Stimulated activated CD4-positive, alpha-beta T cell treated with anti-CD3 and anti-CD28 coated beads, Interleukin-12 subunit alpha, Interleukin-12 subunit beta, amount 100 ng/mL, for 4 hours (primary cell): ENCODE results near the gene RAD51.

ENCODE experiments used
- DNase-seq: peaks from one replicate; pipeline ENCODE4 v3.0.0-alpha.2; 2020

Gene RAD51

DNA sequence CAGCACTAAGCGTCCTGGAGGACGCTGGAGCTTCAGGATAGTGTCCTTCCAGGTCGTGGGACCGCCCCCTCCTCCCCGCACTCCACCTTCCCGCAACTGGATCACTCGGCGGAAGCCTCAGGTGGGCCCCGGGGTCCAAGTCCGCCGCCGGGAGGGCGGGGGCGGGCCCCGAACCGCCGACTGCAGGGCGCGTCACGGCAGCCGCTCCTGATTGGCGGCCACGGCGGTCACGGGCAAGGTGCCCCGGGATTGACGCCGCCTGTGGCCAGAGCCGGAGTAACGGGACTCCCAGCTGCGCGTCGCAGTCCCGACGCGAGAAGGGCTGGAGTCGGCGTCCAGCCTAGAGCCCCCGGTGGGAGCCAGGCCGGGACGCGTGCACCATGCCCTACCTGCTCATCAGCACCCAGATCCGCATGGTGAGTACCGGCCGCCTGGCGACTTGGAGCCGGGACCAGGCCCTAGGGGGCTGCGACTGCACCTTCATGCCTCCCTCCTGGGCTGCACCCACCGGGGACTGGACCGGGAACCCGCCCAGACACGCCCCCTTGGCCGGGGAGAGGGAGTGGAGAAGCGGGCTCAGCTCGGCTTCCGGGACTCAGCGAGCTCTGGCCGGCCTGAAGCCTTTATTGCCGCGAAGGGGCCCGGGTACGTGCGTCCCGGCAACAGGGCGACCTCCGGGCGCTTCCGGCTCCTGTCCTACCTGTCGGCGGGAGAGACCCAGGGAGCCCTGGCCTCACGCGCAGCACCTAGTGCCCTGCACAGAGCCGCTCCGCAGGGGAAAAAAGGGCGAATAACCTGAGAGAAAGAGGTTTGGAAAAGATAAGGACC is 69.0 kb downstream of the RAD51 start, which contains the start of gene GCHFR:
Gene GCHFR, plus strand, starts transcription at position 268 of the 828 bp plus-strand sequence. Its CDS starts 113 bp downstream, at position 381.
- peak; percentile 65 for DNase-seq

DNA sequence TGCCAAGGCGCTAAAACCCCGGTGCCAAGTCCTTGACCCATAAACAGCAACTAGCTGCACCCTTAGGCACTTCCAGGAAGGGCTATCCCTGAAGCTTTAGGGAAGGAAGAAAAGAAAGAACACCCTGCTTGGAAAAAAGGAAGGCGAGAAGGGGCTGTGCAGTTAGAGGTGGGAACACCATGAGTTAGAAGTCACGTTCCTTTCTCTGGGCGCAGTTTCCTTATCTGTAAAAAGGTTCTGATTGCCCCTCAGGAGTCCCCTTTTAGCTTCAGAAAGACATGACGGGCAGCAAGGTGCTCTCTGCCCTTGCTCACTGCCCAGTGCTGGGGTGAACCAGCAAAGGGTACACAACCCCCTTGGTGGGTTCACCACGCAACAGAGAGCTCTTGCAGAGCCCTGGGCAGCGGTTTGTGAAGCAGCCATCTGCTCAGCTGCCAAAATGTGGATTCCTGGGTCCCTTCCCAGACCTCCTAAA is 69.7 kb downstream of the RAD51 start:
- DNase-seq: no peak

DNA sequence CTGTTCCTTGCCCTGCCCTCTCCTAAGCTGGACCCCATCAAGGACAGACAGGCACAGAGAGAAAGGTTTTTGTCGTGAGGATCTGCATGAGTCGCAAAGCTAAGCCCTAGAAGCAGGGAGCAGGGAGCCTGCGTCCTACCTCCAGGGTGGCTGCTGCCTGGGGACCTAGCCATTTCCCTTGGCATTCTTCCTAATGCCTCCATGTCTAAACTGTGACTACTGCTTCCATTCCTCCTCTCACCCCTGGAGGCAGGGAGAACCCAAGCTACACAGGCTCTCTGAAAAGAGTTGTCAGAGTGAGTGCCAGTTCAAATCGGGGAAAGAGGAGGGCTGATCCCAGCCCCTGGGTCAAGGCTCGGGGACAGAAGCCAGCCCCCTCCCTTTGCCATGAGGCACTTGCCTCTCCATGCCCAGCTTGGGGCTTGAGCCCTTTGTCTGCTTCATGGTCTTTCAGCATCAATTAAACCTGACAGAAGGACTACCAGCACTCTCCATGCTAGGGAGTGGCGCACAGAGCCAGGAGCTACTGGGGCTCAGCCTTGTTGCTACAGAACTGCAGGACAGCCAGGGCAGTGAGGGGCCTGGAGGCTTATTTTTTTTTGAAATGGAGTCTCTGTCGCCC is 71.3 kb downstream of the RAD51 start:
- no peak for DNase-seq

DNA sequence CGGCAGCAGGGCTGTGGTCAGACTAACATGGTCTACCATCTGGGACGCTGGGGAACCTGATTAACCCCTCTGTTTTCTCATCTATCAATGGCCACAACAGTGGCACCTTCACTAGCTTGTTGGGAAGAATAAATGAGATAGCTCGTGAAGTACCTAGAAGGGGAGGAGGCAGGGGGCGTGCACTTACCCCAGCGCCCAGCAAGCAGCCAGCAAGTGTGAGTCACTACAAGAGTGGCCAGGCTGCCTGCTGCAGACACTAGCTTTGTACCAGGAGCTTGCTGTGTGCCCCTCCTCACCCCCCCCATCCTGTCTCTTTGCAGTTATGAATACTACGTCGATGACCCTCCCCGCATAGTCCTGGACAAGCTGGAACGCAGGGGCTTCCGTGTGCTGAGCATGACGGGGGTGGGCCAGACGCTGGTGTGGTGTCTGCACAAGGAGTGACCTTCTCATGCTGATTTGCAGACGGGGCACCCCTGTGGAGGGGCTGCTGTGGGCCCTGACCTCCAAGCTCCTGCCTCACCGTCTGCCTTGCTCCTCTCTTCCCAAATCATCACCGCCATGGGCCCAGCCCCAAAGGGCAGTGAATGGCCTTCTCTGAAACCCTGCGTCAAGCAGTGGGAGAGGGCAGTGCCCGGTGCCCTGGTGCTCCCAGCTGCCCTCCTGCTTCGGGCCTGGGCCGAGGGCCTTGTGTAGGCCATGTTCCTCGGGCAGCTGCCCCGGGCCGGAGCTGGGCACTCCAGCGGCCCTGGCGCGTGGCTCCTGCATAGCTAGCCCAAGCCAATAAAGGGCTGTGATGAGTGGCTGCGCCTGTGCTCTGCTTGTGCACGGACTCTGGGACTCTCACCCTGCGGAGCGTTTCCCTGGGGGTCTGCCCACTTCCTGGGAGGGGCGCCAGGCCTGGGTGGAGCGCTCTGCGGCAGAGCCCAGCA is 72.2 kb downstream of the RAD51 start:
- no peak for DNase-seq

DNA sequence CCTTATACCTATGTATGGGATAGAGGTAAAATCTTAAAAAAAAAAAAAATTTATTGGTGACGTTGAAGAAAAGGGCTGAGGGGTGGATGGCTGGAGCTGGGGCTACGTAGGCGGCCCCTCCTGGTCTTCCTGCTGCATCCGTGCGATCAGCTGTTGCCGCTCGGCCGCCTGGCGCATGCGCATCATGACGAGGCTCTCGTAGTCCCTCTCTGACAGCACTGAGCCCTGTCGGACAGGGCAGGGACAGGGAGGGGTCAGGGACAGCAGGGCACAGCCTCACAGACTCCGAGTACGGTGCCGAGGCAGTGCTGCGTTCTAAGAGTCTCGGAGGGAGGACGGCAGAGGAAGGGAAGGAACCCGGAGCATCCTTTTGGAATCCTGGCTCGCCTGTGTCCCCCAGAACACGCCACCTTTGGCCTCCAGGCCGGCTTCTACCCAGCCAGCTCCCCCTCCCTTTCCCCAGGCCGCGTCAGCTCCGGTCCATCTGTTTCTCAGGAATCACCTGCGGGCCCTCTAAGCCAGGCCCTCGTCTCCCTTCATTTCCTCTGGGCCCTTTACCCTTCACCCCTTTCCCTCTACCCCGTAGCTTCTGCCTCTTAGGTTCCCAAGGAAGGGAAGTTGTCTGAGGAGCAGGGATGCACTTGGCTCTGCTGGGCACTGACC is 73.0 kb downstream of the RAD51 start:
- DNase-seq: no peak

DNA sequence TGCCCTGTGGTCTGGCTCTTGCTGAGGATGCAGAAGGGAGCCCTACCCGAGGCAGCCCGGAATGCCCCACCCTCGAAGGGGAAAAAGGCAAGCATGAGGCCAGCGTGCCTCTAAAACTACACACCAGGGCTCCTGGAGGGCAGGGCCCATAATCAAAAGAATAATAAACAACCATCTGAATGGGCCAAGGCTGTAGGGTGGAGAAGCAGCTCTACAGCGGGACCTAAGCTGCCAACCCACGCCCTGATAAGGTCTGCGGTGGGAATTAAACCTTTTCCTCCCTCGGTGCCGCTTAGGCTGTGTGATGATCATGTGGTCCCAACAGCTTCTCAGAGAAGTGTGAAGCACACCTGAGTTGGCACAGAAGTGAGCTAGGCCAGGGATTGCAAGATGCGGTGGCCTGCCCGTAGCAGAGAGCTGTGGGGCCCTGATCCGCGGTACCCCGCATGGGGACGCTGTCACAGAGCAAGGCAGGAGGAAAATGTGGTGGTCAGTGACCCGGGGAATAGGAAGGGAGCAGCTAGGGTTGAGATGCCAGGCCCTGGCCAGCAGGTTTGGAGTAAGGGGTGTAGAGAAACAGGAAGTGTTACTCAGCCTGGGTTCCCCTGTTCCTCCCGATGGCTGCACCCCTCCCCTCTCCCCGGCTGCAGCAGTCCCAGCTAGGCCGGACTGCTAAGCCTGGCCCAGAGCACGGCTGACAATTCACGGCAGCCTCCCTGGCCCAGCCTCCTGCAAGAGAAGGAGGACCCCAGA is 73.7 kb downstream of the RAD51 start:
- no peak for DNase-seq

DNA sequence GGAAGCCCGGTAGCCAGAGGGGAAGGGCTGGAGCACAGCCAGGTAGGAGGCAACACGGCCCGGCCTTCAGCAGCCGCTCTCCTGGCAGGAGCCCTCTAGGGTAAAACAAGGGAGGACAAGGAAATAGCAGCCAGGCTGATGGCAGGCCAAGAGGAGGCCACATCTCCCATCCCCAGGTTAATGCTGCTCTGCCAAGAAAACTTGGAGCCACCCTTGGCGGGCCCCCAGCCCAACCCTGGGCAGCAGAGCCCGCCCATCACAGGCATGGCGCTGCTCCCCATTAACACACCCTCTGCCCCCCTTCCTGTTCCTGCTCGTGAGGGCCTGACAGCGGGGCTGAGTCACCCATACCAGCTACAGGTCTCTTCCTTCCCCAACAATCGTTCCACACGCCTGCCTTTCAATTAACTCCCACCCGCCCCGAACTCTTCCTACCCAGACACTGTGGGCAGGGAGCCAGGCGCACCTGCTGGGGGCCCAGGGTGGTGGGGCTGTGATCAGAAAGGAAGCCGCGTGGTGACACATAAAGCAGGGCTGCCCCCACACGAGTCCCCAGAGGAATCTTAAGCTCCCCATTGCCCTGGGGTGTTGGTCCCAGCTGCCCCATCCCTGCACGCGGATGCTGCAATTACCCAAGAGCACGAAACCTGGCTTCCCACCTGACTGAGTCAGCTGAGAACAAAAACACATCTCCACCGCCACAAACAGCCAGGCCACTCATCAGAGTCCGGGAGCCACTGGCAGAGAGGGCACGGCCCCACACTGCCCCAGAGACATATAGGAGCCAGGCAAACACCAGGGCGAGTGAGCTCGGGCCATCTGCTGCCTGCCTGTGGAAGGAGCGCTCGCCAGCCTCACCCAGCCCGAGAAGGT is 74.5 kb downstream of the RAD51 start, which contains the start of gene C15orf62:
Gene C15orf62, plus strand, starts transcription at position 707 of the 873 bp plus-strand sequence. CDS start 516 bp downstream, outside the sequence.
- peak; percentile 70 for DNase-seq

DNA sequence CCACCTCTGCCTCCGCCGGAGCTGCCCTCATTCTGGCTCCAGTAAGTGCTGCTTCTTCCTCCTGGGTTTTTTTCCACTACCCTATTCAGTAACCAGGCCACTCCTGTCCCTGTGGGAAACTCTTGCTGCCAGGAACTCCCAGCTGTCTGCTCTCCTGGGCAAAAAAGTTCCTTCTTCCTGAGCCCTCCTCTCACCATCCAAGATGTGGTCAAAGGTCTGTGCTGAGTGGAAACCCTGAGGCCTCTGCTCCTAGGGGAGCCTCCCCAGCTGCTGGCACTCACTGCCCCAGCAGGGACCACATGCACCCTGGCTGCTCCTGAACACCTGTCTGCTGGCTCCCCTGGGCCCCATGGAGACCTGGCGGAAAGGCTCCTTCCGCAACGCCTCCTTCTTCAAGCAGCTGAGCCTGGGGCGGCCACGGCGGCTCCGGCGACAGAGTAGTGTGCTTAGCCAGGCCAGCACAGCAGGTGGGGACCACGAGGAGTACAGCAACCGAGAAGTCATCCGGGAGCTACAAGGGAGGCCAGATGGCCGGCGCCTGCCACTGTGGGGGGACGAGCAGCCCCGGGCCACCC is 75.3 kb downstream of the RAD51 start:
- no peak for DNase-seq

DNA sequence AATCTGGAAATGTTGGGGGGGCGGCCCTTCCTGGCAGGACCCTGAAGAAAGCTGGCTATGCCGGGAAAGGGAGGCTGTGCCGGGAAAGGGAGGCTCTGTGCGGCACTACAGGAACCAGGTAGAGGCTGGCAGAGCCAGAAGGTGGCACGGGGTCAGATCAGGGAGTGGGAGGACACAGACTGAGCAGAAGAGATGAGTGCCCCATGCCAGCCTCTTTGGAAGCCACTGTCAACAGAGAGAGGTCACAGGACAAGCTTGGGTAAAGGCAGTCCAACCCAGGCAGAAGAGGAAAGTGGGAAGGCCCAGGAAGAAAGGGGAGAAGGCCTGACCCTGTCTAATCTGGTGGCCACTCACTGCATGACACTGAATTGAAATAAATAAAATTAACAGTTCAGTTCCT is 76.3 kb downstream of the RAD51 start:
- DNase-seq: no peak

DNA sequence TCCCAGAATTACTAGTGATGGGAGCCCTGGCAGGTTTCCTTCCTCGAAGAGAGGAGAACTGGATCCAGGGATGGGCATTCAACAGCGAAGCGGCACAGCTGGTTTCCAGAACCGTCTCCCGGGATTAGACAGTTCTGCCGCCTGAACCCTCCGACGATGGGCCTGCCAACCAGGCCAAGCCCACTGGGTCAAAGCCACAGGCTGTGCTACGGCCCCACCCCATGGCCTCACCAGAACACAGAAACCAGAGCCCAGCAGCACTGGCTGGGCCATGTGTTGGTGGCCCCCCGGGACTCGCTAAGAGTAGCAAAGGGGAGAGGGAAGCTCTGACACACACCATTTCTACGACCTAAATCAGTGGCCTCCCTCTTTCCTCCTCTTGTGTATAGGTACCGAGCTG is 77.0 kb downstream of the RAD51 start:
- DNase-seq: no peak

DNA sequence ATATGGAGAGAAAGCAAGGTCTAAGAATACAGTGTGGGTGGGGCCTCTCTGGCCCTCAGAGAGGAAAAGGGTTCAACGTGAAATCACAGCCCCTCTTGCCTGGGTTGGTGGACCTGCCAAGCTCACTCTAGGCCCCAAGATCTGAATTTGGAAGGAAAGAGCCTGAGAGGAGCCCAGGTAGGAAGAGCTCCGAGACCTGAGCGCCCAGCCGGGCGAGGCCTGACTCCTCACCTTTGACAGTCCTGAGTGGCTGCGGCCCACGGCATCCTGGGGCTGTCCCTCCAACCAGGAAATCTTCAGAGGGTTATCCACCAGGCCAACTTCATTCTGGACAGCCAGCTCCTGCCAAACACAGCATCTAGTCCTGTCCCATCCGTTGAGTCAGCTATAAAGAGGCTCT is 78.5 kb downstream of the RAD51 start:
- no peak for DNase-seq

DNA sequence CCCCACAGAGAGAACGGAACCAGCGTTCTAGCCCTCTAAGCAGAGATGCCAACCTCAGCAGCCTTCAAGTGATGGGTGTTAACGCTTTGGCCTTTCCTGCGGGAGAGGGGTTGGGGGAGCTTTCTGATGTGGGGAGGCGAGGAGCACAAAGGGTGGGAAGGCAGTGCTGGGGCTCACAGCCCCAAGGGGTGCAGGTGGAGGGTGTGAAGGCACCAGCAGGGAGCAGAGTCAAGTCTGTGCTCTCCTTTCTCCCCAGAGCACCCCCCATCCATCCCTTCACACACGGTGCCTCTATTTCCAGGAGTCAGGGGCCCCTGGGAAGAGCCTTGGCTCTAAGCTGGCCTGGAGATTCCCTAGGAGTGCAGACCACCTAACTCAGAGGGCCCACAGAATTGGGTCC is 78.9 kb downstream of the RAD51 start:
- DNase-seq: no peak

DNA sequence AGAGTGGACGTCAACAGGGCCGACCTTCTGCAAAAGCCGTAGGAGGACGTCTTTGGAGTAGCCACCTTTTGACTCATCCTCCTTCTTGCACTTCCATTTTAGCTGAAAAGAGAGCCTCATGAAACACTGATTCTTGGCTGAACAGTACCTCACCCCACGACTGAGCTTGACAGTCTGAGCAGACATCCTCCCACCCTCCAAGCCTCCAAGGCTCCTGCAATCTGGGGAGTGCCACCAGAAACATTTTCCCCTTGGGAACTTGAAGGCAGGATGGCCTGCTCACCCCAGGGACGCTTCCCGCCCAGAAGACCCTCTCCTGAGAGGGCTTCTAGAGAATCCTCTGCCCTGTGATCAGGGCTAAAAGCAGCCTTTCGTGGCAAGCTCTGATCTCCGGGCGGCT is 80.0 kb downstream of the RAD51 start:
- DNase-seq: no peak

DNA sequence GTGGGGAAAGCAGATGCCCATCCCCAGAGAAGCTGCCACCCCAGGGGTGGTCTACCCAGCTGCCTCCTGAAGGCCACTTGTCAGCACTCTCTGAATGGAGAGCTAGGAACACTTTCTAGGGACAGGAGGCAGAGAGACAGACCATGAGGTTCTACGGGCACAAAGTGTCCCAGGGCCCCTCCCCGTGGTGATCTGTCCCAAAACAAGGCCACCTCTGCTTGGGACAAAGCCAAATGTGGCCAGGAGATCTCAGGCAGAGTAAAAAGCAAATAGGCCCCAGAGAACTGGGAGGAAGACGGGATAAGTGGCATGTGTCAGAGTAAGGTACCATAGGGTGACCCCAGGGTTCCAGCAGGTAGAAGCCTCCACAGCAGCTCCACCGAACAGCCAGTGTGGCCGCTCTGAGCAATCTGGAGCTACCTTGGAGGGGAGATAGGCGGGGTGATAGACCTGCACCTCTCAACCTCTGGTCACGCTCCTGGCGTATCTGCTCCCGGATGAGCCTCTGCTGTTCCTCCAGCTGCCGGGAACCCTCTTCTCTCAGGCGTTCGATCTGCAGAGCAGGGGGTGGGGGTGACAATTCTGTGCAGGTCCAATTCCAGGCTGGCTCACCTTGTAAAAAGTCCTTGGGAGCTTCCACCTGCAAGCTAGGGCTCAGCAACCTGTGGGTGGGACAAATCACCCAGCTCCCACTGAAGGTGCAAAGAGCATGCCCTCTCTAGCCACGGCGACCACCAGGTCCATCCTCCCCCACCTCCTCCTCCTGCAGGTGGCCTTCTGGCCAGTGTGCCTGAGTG is 81.0 kb downstream of the RAD51 start:
- no peak for DNase-seq

DNA sequence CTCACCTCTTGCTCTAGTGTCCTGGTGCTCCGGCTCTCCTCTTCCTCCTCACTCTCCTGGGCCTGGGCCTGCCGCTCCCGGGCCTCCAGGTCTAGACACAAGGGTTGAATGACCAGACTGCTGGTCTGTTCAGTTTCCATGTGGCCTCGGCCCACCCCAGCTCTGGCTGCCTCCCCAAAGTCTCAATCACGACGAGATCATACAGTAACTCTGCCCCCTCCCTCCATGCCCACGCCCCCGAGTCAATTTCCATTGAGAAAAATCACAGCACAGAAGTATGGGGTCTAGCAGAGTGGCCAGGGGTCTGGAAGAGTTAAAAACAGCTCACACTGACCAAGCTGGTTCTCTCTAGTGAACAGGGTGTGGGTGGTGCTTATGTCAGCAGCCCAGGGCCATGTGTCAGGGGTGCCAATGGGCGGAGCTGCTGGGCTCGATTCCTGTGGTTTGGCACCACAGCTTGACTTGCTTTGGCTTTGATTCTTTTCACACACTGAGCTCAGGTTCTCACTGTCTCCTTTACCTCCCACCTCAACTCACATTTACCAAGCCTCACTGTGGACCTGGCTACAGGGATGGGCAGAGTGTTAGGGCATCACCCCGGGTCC is 81.7 kb downstream of the RAD51 start:
- no peak for DNase-seq
